ENCODE results near the gene TYK2. TPM values are rescaled to one million over a fixed set of nuclear protein-coding genes. Genes with fewer than 3 reads are reported as not detected.

Gene TYK2
- total and polyA plus RNA-seq, 2 of the 13 experiments (the other 11 are each of a cell fraction or from before 2014, with no cell fraction given), result 38.8 to 60.1 TPM

DNA sequence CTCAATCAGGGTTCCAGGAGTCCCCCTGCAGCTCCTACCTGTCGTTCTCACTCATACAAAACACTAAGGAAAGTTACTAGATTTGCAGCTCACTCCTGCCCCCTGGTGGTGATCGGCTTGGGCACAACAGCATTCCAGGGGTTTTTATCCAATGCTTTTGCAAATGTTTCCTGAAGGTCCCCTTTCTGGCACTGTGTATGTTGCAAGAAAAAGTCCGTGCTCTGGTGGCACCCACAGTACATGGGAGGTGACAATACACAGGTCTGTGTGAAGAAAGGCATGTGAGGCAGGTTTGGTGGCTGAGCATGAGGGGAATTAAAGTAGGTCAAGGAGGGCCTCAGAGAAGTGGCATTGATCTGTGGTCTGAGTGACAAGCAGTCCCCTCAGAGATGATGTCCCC, 8.6 kb upstream of the TYK2 start (continued):
- TF ChIP-seq ZNF512B (CRISPR knock-in tag; IDR thresholded peaks at IDR 0.05; ENCODE audit: borderline replicate concordance), result no peak
- TF ChIP-seq CEBPG (CRISPR knock-in tag; IDR thresholded peaks at IDR 0.05), result peak; percentile 25; the same call in 1 of the 2 replicates
- no peak for TF ChIP-seq TMF1 (CRISPR knock-in tag; IDR thresholded peaks at IDR 0.05; ENCODE audit: low read depth)
- TF ChIP-seq ZNF275 (CRISPR knock-in tag; IDR thresholded peaks at IDR 0.05; ENCODE audit: borderline replicate concordance), result 0 out of 2 replicates have a peak, but pooled peaks have one; percentile 51
- peak; percentile 10; the same call in 1 of the 3 replicates for TF ChIP-seq MXI1 (IDR thresholded peaks at IDR 0.05; ENCODE audit: borderline replicate concordance, low read depth, low read length)
- TF ChIP-seq SAFB2 (CRISPR knock-in tag; IDR thresholded peaks at IDR 0.05; ENCODE audit: borderline replicate concordance, low read depth), result 0 out of 2 replicates have a peak, but pooled peaks have one; percentile 38
- no peak for TF ChIP-seq TCF12 (IDR thresholded peaks at IDR 0.05)
- peak; percentile 43; the same call in 1 of the 2 replicates for TF ChIP-seq TCF12 (CRISPR knock-in tag; IDR thresholded peaks at IDR 0.05)
- 0 out of 2 replicates have a peak, but pooled peaks have one; percentile 24 for TF ChIP-seq ZBTB2 (CRISPR knock-in tag; IDR thresholded peaks at IDR 0.05; ENCODE audit: low read depth)
- peak; percentile 15; the same call in 1 of the 2 replicates for TF ChIP-seq SOX5 (CRISPR knock-in tag; IDR thresholded peaks at IDR 0.05; ENCODE audit: borderline replicate concordance)
- no peak for TF ChIP-seq SOX6 (IDR thresholded peaks at IDR 0.05)
- TF ChIP-seq SOX6 (CRISPR knock-in tag; IDR thresholded peaks at IDR 0.05), result peak; percentile 42; the same call in 1 of the 2 replicates
- peak; percentile 38 for TF ChIP-seq GATAD2A (CRISPR knock-in tag; IDR thresholded peaks at IDR 0.05)
- TF ChIP-seq ZNF451 (CRISPR knock-in tag; IDR thresholded peaks at IDR 0.05), result no peak
- TF ChIP-seq CTCF (CRISPR knock-in tag; IDR thresholded peaks at IDR 0.05), result peak; percentile 90
- peak; percentile 56 for TF ChIP-seq XRCC5 (optimal IDR thresholded peaks at IDR 0.05; ENCODE audit: low read length)
- no peak for TF ChIP-seq NONO (IDR thresholded peaks at IDR 0.05)
- TF ChIP-seq NONO (CRISPR knock-in tag; conservative IDR thresholded peaks at IDR 0.05), result peak; percentile 41; the same call in 1 of the 2 replicates
- no peak for TF ChIP-seq GLI4 (CRISPR knock-in tag; IDR thresholded peaks at IDR 0.05; ENCODE audit: borderline replicate concordance)
- TF ChIP-seq EP300 (IDR thresholded peaks at IDR 0.05; ENCODE audit: low read depth in 2 of 2, low read length in 2 of 2), result no peak
- TF ChIP-seq EP300 (CRISPR knock-in tag; IDR thresholded peaks at IDR 0.05; ENCODE audit: borderline replicate concordance), result no peak
- 0 out of 2 replicates have a peak, but pooled peaks have one; percentile 39 for TF ChIP-seq ARNTL (CRISPR knock-in tag; IDR thresholded peaks at IDR 0.05)
- TF ChIP-seq TEAD3 (CRISPR knock-in tag; optimal IDR thresholded peaks at IDR 0.05; ENCODE audit: borderline replicate concordance), result peak; percentile 93
- 0 out of 2 replicates have a peak, but pooled peaks have one; percentile 5 for TF ChIP-seq FOSL2 (CRISPR knock-in tag; IDR thresholded peaks at IDR 0.05)
